NCI-H82 (cell line): ENCODE data around the gene CARNS1.

Source experiments
- DNase-seq: peaks from one replicate; lab custom pipeline; 2025; lab: John Stamatoyannopoulos, UW

CARNS1 gene

GRCh38 chr11:67415501-67416304, at the start of gene CARNS1:
Gene CARNS1 (plus strand): TSS chr11:67415678. CDS start chr11:67416200, 522 bp downstream.
- no peak for DNase-seq

- no peak for DNase-seq
These were observed 49.6 kb upstream of the CARNS1 start for GRCh38 chr11:67365736-67366444.

GRCh38 chr11:67366546-67366945, 48.9 kb upstream of the CARNS1 start:
- no peak for DNase-seq

GRCh38 chr11:67366961-67367760, 48.3 kb upstream of the CARNS1 start:
- no peak for DNase-seq

GRCh38 chr11:67367761-67368227, 47.7 kb upstream of the CARNS1 start:
- DNase-seq: no peak

GRCh38 chr11:67368621-67369020, 46.9 kb upstream of the CARNS1 start:
- DNase-seq: no peak

GRCh38 chr11:67369275-67369674, 46.2 kb upstream of the CARNS1 start:
- no peak for DNase-seq

GRCh38 chr11:67369801-67370284, 45.6 kb upstream of the CARNS1 start:
- no peak for DNase-seq

GRCh38 chr11:67370351-67371076, 45.0 kb upstream of the CARNS1 start:
- peak; percentile 27 for DNase-seq

GRCh38 chr11:67371189-67371910, 44.1 kb upstream of the CARNS1 start:
- peak; percentile 37 for DNase-seq

- no peak for DNase-seq
These were observed 43.6 kb upstream of the CARNS1 start for GRCh38 chr11:67371911-67372320.

- DNase-seq: peak; percentile 45
These were observed 43.0 kb upstream of the CARNS1 start for GRCh38 chr11:67372321-67372992.

GRCh38 chr11:67372993-67373647, 42.4 kb upstream of the CARNS1 start, which contains the start of gene CLCF1:
Gene CLCF1 (minus strand): TSS chr11:67373598. CDS start chr11:67373539, 59 bp downstream.
- DNase-seq: peak; percentile 61

- peak; percentile 50 for DNase-seq
These were observed 41.6 kb upstream of the CARNS1 start for GRCh38 chr11:67373648-67374570.

- no peak for DNase-seq
These were observed 40.8 kb upstream of the CARNS1 start for GRCh38 chr11:67374571-67375281.

GRCh38 chr11:67375320-67376055, 40.0 kb upstream of the CARNS1 start:
- no peak for DNase-seq
